Camera-type eye (tissue), 1 donor: ENCODE data around the gene KRTAP15-1. TPM values are rescaled to one million over a fixed set of nuclear protein-coding genes. Genes with fewer than 3 reads are reported as not detected.

ENCODE experiments used
- total RNA-seq: library from RNA; depleted of rRNA; stranded (reverse); fragments of >200 nt; gene quantifications from one replicate; pipeline ENCODE4 v1.2.3, GENCODE V29; 2014

Gene KRTAP15-1, protein sequence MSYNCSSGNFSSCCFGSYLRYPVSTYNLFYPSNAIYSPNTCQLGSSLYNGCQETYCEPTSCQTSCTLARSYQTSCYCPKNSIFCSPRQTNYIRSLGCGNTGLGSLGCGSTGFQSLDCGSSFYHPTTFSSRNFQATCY
- total RNA-seq: not detected

GRCh38 chr21:30439975-30440374 lies at the start of gene KRTAP15-1:
Gene KRTAP15-1 (plus strand): TSS chr21:30440275. CDS start chr21:30440328, 53 bp downstream.

GRCh38 chr21:30395731-30396130 lies 44.3 kb upstream of the KRTAP15-1 start, which contains the start of gene KRTAP13-1:
Gene KRTAP13-1 (plus strand): TSS chr21:30396031. CDS start chr21:30396087, 56 bp downstream.

DNA sequence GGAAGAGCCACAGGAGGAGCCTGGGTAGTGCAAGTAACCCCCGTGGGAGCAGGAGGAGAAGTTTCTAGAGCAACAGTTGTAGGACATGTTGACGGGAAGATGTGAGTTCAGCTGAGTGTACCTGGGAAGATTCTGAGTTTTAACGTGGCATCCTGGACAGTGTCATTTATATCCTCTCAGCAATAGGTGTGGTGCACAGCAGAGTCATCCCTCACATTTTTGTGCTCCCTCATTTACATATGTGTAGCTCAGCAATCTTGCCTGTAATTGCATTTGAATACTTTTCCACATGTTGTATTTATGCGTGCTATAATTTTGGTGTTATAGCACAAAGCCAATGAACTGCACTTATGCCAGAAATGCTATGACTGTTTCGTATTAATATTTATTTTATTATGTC lies 14.2 kb upstream of the KRTAP15-1 start, which contains the start of gene KRTAP13-3:
Gene KRTAP13-3 (minus strand): TSS at position 101 of the 400 bp plus-strand sequence. CDS start 14 bp downstream, at position 87.

DNA sequence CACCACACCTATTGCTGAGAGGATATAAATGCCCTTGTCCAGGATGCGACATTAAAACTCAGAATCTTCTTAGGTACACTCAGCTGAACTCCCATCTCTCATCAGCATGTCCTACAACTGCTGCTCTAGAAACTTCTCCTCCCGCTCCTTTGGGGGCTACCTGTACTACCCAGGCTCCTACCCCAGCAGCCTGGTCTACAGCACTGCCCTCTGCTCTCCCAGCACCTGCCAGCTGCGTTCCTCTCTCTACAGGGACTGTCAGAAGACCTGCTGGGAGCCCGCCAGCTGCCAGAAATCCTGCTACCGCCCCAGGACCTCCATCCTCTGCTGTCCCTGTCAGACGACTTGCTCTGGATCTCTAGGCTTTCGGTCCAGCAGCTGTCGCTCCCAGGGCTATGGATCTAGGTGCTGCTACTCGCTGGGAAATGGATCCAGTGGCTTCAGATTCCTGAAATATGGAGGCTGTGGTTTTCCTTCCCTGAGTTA lies 9.9 kb upstream of the KRTAP15-1 start, which contains the start of gene KRTAP13-4:
Gene KRTAP13-4 (plus strand): TSS at position 51 of the 486 bp plus-strand sequence. CDS start 56 bp downstream, at position 107.

DNA sequence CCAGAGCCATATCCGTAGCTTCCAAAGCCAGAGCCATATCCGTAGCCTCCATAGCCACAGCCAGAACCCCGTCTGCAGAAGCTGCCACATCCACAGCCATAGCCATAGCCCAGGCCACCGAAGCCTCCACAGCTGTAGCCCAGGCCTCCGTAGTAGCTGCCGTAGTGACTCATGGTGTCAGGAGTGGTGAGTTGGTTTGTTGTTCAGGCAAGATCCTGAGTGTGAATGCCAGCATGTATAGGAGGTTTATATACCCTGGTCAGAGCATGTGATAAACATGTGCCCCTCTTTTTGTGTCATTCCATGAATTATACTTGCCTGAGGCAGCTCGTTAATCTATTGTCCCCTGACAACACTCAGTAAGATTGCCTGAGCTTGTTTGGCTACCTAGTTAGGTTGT lies 40.1 kb downstream of the KRTAP15-1 start, which contains the start of gene KRTAP19-1:
Gene KRTAP19-1 (minus strand): TSS at position 223 of the 400 bp plus-strand sequence. CDS start 50 bp downstream, at position 173.

GRCh38 chr21:30487336-30487735 lies 47.3 kb downstream of the KRTAP15-1 start, which contains the start of gene KRTAP19-2:
Gene KRTAP19-2 (minus strand): TSS chr21:30487436. CDS start chr21:30487348, 88 bp downstream.

Other genes starting within 250 kb of the KRTAP15-1 start
- 2.0 TPM for gene CLDN8, start 224.2 kb upstream of the KRTAP15-1 start, total RNA-seq
- not detected for gene KRTAP24-1, start 157.3 kb upstream of the KRTAP15-1 start, total RNA-seq
- not detected for gene KRTAP25-1, start 150.8 kb upstream of the KRTAP15-1 start, total RNA-seq
- not detected for gene KRTAP26-1, start 120.0 kb upstream of the KRTAP15-1 start, total RNA-seq
- gene KRTAP27-1, start 102.6 kb upstream of the KRTAP15-1 start, total RNA-seq: not detected
- gene KRTAP23-1, start 91.7 kb upstream of the KRTAP15-1 start, total RNA-seq: not detected
- not detected for gene KRTAP13-2, start 68.0 kb upstream of the KRTAP15-1 start, total RNA-seq
- not detected for gene KRTAP13-1, start 44.2 kb upstream of the KRTAP15-1 start, total RNA-seq
- gene KRTAP13-3, start 14.3 kb upstream of the KRTAP15-1 start, total RNA-seq: not detected
- gene KRTAP13-4, start 10.1 kb upstream of the KRTAP15-1 start, total RNA-seq: not detected
- not detected for gene KRTAP19-1, start 40.1 kb downstream of the KRTAP15-1 start, total RNA-seq
- not detected for gene KRTAP19-2, start 47.2 kb downstream of the KRTAP15-1 start, total RNA-seq
- not detected for gene KRTAP19-3, start 51.7 kb downstream of the KRTAP15-1 start, total RNA-seq
- not detected for gene KRTAP19-4, start 56.9 kb downstream of the KRTAP15-1 start, total RNA-seq
- not detected for gene KRTAP19-5, start 61.9 kb downstream of the KRTAP15-1 start, total RNA-seq
- not detected for gene KRTAP19-6, start 101.6 kb downstream of the KRTAP15-1 start, total RNA-seq
- not detected for gene KRTAP19-7, start 121.0 kb downstream of the KRTAP15-1 start, total RNA-seq
- not detected for gene KRTAP22-2, start 150.1 kb downstream of the KRTAP15-1 start, total RNA-seq
- gene KRTAP6-3, start 152.2 kb downstream of the KRTAP15-1 start, total RNA-seq: not detected
- not detected for gene KRTAP6-2, start 158.6 kb downstream of the KRTAP15-1 start, total RNA-seq
- gene KRTAP22-1, start 160.8 kb downstream of the KRTAP15-1 start, total RNA-seq: not detected
- not detected for gene KRTAP6-1, start 173.7 kb downstream of the KRTAP15-1 start, total RNA-seq
- not detected for gene KRTAP20-1, start 176.2 kb downstream of the KRTAP15-1 start, total RNA-seq
- gene KRTAP20-4, start 180.4 kb downstream of the KRTAP15-1 start, total RNA-seq: not detected
- not detected for gene KRTAP20-2, start 194.9 kb downstream of the KRTAP15-1 start, total RNA-seq
- gene KRTAP20-3, start 202.6 kb downstream of the KRTAP15-1 start, total RNA-seq: not detected